HCT116 (cell line): Measurements from ENCODE around the gene CUX1.

Experiments used
- CTCF ChIP-seq, 3 experiments: fragments of 200-600 bp in 1 of 3; sonication (generic) in 1 of 3; IDR thresholded peaks in 2 of 3; conservative IDR thresholded peaks in 1 of 3; 2 replicates each; pipeline ENCODE4 v1.5.1; 2012 to 2017; ENCODE audit warnings: low read depth in 2 of 3, low read length in 2 of 3, antibody characterized with exemption in 1 of 3, borderline replicate concordance in 1 of 3, control low read depth in 1 of 3, mild to moderate bottlenecking in 1 of 3, mixed read lengths in 1 of 3, mixed run types in 1 of 3, moderate library complexity in 1 of 3; ENCODE audit not compliant: insufficient read depth in 1 of 3
- EZH2 ChIP-seq: fragments of 200-600 bp; sonication (generic); IDR thresholded peaks from 2 replicates; pipeline ENCODE4 v1.6.1; 2017; ENCODE audit warnings: antibody characterized with exemption, mixed run types
- POLR2A ChIP-seq: IDR thresholded peaks from 2 replicates; pipeline ENCODE4 v1.7.0; 2011; ENCODE audit warnings: borderline replicate concordance; ENCODE audit not compliant: insufficient read depth, insufficient read length; ENCODE audit errors: extremely low read depth
- POLR2AphosphoS5 ChIP-seq: IDR thresholded peaks from 2 replicates; pipeline ENCODE4 v1.6.1; 2011; ENCODE audit warnings: mild to moderate bottlenecking, low read depth, low read length, moderate library complexity
- REST ChIP-seq: IDR thresholded peaks from 2 replicates; pipeline ENCODE4 v1.6.1; 2012; ENCODE audit warnings: low read depth
- ZBTB33 ChIP-seq: IDR thresholded peaks from 2 replicates; pipeline ENCODE4 v1.6.1; 2011; ENCODE audit warnings: mild to moderate bottlenecking, low read length, moderate library complexity; ENCODE audit not compliant: insufficient replicate concordance; ENCODE audit errors: extremely low read depth

GRCh38 chr7:102028206-102028826 is 210.9 kb downstream of the CUX1 start:
- TF ChIP-seq REST (no peak), CTCF (IDR thresholded peaks at IDR 0.05 in 2 of 3, conservative IDR thresholded peaks at IDR 0.05 in 1 of 3; ENCODE audit: borderline replicate concordance in 1 of 3, insufficient read depth in 1 of 3, low read depth in 2 of 3, low read length in 2 of 3) (no peak), POLR2A (no peak), POLR2AphosphoS5 (no peak), ZBTB33 (no peak), EZH2 (no peak)
